B cell (primary cell): Measurements from ENCODE around the gene GSPT2. TPM values are rescaled to one million over a fixed set of nuclear protein-coding genes. Genes with fewer than 3 reads are reported as not detected.
"Not testable (repeated sequence)": the region's sequence is repeated elsewhere in the genome, so short reads cannot be mapped to it uniquely, and the experiment has no call there.

Source experiments
- ATAC-seq: fragments of 200-7000 bp; cut with Tn5 transposase; one replicate; pipeline ENCODE4 v1.10.0; 2021; ENCODE audit warnings: low read depth, mild to moderate bottlenecking, moderate number of reproducible peaks, moderate library complexity
- CTCF ChIA-PET: fragments of 350-600 bp; sonication (Branson Sonifier 250); formaldehyde crosslinking; loops from one replicate; lab custom pipeline; 2021; ENCODE audit warnings: antibody characterized with exemption, inconsistent platforms; lab: Charles Lee
- POLR2A ChIA-PET: fragments of 350-600 bp; sonication (Branson Sonifier 250); formaldehyde crosslinking; loops from one replicate; lab custom pipeline; 2021; ENCODE audit warnings: antibody characterized with exemption; lab: Charles Lee
- DNase-seq: peaks from one replicate; pipeline ENCODE4 v3.0.0; 2013
- H2AFZ ChIP-seq: 2 replicates; pipeline ENCODE4 v1.6.1; 2012; ENCODE audit warnings: mild to moderate bottlenecking, low read depth, low read length; ENCODE audit not compliant: insufficient read depth, poor library complexity, severe bottlenecking
- H3K27ac ChIP-seq, 2 donors: 1 replicate in 1 of 2; 2 replicates in 1 of 2; pipeline ENCODE4 v1.5.1; 2012 to 2013; ENCODE audit warnings: low read length in 2 of 2, mild to moderate bottlenecking in 2 of 2, moderate library complexity in 1 of 2
- H3K27me3 ChIP-seq, 4 experiments: fragments of 200-600 bp in 1 of 4; sonication (generic) in 1 of 4; replicated peaks in 1 of 4; 1 replicate in 2 of 4; 2 replicates in 2 of 4; pipeline versions ENCODE4 v1.6.1 to v1.7.0; 2013 to 2016; ENCODE audit warnings: low read length in 3 of 4, mild to moderate bottlenecking in 2 of 4, mixed read lengths in 1 of 4, moderate library complexity in 1 of 4; ENCODE audit not compliant: insufficient read depth in 4 of 4, control insufficient read depth in 3 of 4; ENCODE audit errors: control extremely low read depth in 1 of 4
- H3K36me3 ChIP-seq, 2 experiments: replicated peaks in 1 of 2; 1 replicate in 1 of 2; 2 replicates in 1 of 2; pipeline versions ENCODE4 v1.6.1 to v1.7.1; 2013; ENCODE audit warnings: low read length in 1 of 2; ENCODE audit not compliant: insufficient read depth in 2 of 2, control insufficient read depth in 1 of 2; ENCODE audit errors: control extremely low read depth in 1 of 2, extremely low read depth in 1 of 2
- H3K4me1 ChIP-seq, 2 donors: fragments of 200-600 bp in 1 of 2; sonication (generic) in 1 of 2; 1 replicate in 1 of 2; 2 replicates in 1 of 2; pipeline versions ENCODE4 v1.5.1 to v1.6.1; 2013 to 2017; ENCODE audit warnings: low read length in 2 of 2; ENCODE audit not compliant: control insufficient read depth in 2 of 2, insufficient read depth in 2 of 2
- H3K4me2 ChIP-seq: replicated peaks from 2 replicates; pipeline ENCODE3; 2012; ENCODE audit warnings: mild to moderate bottlenecking, low read depth, low read length; ENCODE audit not compliant: poor library complexity, severe bottlenecking
- H3K4me3 ChIP-seq, 5 experiments: fragments of 200-600 bp in 1 of 5; sonication (generic) in 1 of 5; 1 replicate in 3 of 5; 2 replicates in 2 of 5; pipeline versions ENCODE4 v1.5.1 to v1.7.0; 2011 to 2016; ENCODE audit warnings: low read length in 4 of 5, mild to moderate bottlenecking in 4 of 5, low read depth in 2 of 5, control low read depth in 1 of 5, moderate library complexity in 1 of 5; ENCODE audit not compliant: insufficient read depth in 1 of 5; ENCODE audit errors: control extremely low read depth in 1 of 5, extremely low read depth in 1 of 5
- H3K79me2 ChIP-seq: fragments of 200-600 bp; sonication (generic); one replicate; pipeline ENCODE4 v1.6.0; 2016; ENCODE audit warnings: low read length; ENCODE audit not compliant: control insufficient read depth, insufficient read depth
- H3K9ac ChIP-seq: fragments of 200-600 bp; sonication (generic); 2 replicates; pipeline ENCODE4 v1.6.1; 2017; ENCODE audit warnings: mild to moderate bottlenecking, low read length, moderate library complexity
- H3K9me3 ChIP-seq, 3 donors: one replicate each; pipeline versions ENCODE4 v1.6.1 to v1.7.1; 2013; ENCODE audit warnings: low read length in 2 of 3; ENCODE audit not compliant: control insufficient read depth in 2 of 3, insufficient read depth in 1 of 3; ENCODE audit errors: control extremely low read depth in 1 of 3
- H4K20me1 ChIP-seq: 2 replicates; pipeline ENCODE4 v1.6.0; 2012; ENCODE audit warnings: mild to moderate bottlenecking, low read length; ENCODE audit not compliant: insufficient read depth, control insufficient read depth, poor library complexity, severe bottlenecking
- H3K27ac Mint-ChIP-seq: one replicate; pipeline ENCODE4 v1.8.0; 2021; ENCODE audit warnings: mixed read lengths
- H3K27me3 Mint-ChIP-seq: one replicate; pipeline ENCODE4 v1.8.0; 2021; ENCODE audit warnings: mixed read lengths
- H3K4me1 Mint-ChIP-seq: one replicate; pipeline ENCODE4 v1.8.0; 2021; ENCODE audit warnings: mixed read lengths
- H3K4me3 Mint-ChIP-seq: one replicate; pipeline ENCODE4 v1.8.0; 2021; ENCODE audit warnings: mixed read lengths
- H3K9me3 Mint-ChIP-seq: one replicate; pipeline ENCODE4 v1.8.0; 2022; ENCODE audit warnings: mixed read lengths; ENCODE audit not compliant: insufficient read depth
- EZH2 ChIP-seq: IDR thresholded peaks from 2 replicates; pipeline ENCODE4 v1.6.1; 2012; ENCODE audit warnings: borderline replicate concordance, low read depth, mild to moderate bottlenecking, moderate library complexity, low read length; ENCODE audit not compliant: insufficient read depth, poor library complexity, severe bottlenecking
- WGBS: methylation state at CpG from one replicate; pipeline ENCODE4 v1.1.5; 2013; ENCODE audit warnings: missing lambda C conversion rate; ENCODE audit not compliant: insufficient coverage; 5-methylcytosine and 5-hydroxymethylcytosine counted together
- intact Hi-C: fragments of 100-400 bp; cut with micrococcal nuclease; formaldehyde crosslinking; loops from one replicate; pipeline ENCODE4 v1.10.0; 2022
- polyA plus RNA-seq: library from polyadenylated mRNA; depleted of rRNA; stranded (reverse); fragments of >200 nt; gene quantifications from 2 replicates; pipeline ENCODE4 v1.2.3, GENCODE V29; 2012
- total RNA-seq, 2 donors: library from RNA; stranded (reverse); fragments of 120-200 nt in 1 of 2; gene quantifications; 1 replicate in 1 of 2; 2 replicates in 1 of 2; pipeline versions ENCODE4 v1.2.3 to v1.2.4, GENCODE V29; 2013 to 2022
- TF ChIP-seq, protein P1 (sequence below): fragments of 200-600 bp; IDR thresholded peaks from one replicate; pipeline ENCODE4 v1.8.0; 2022; ENCODE audit warnings: antibody characterized with exemption, mild to moderate bottlenecking

Gene GSPT2
- total and polyA plus RNA-seq, 2 donors (not counting 1 experiment from before 2014, with no cell fraction given), result 3.0 to 14.5 TPM

DNA sequence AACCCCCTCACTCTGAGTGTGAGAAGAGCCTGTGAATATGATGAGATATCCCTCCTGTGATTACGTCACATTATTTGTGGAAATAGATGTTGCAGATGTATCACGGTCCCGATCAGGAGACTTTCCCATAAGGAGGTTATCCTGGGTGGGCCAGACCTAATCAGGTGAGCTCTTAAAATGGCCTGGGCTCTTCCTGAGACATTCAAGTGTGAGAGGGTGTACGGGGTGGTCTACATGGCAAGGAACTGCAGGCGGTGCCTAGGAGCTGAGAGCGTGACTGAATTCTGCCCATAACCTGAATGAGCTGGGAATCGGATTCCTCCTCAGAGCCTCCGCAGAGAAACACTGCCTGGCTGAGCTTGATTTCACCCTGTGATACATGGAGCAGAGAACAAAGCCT lies 45.8 kb upstream of the GSPT2 start:
- no peaks in the 10 kb centered on the region for H3K79me2 ChIP-seq
- no peak overlapping the region for H3K9ac ChIP-seq
- Mint-ChIP-seq H3K27me3 (peaks cover 15% of the 10 kb centered on the region), H3K4me1 (no peaks in the 10 kb centered on the region), H3K27ac (no peak overlapping the region), H3K9me3 (no peaks in the 10 kb centered on the region), H3K4me3 (no peak overlapping the region)
- DNase-seq (no peak), ATAC-seq (no peak)
- intact Hi-C loops, result no loop called here
- WGBS, result 99% methylated on average over 8 of the region's 8 CpGs
- ChIA-PET POLR2A (no interaction called here), CTCF (no interaction called here)
- no peaks in the 10 kb centered on the region for H3K36me3 ChIP-seq
- no peak overlapping the region for H3K27ac ChIP-seq
- no peaks in the 10 kb centered on the region for H3K9me3 ChIP-seq
- TF ChIP-seq EZH2, result no peak
- TF ChIP-seq, protein P1, sequence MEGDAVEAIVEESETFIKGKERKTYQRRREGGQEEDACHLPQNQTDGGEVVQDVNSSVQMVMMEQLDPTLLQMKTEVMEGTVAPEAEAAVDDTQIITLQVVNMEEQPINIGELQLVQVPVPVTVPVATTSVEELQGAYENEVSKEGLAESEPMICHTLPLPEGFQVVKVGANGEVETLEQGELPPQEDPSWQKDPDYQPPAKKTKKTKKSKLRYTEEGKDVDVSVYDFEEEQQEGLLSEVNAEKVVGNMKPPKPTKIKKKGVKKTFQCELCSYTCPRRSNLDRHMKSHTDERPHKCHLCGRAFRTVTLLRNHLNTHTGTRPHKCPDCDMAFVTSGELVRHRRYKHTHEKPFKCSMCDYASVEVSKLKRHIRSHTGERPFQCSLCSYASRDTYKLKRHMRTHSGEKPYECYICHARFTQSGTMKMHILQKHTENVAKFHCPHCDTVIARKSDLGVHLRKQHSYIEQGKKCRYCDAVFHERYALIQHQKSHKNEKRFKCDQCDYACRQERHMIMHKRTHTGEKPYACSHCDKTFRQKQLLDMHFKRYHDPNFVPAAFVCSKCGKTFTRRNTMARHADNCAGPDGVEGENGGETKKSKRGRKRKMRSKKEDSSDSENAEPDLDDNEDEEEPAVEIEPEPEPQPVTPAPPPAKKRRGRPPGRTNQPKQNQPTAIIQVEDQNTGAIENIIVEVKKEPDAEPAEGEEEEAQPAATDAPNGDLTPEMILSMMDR, result no peak
- no peak overlapping the region for H3K4me3 ChIP-seq
- no peaks in the 10 kb centered on the region for H4K20me1 ChIP-seq
- H3K4me2 ChIP-seq, result no peak overlapping the region
- H3K4me1 ChIP-seq, result no peaks in the 10 kb centered on the region
- H3K27me3 ChIP-seq, result no peaks in the 10 kb centered on the region
- no peak overlapping the region for H2AFZ ChIP-seq

DNA sequence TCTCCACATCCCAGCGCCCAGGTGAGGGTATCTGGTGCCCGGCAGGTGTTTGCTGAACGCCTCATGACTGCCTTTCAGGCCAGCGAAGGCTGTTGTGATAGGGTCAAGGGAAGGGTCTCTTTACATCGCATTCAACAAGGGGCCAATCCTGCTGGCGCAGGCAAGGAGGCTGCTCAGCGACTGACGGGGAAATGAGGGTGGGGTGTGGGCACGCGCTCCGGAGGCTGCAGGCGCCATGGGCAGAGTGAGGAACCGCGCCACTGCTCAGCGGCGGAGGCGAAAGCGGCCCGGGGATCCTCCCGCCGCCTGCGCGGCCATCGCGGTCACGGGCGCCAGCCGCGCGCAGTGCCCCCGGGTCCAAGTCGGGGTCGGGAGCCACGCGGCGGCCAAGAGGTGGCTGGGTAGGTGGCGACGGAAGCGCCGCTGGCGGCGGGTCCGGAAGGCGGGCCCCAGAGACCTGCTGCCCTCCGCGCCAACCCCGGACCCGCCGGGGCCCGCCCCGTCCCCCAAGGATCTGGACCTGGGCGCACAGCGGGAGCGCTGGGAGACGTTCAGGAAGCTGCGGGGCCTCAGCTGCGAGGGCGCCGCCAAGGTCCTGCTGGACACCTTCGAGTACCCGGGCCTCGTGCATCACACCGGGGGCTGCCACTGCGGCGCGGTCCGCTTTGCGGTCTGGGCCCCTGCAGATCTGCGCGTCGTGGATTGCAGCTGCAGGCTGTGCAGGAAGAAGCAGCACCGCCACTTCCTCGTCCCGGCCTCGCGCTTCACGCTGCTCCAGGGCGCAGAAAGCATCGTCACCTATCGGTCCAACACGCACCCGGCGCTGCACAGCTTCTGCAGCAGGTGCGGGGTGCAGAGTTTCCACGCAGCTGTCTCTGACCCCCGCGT lies 32.7 kb upstream of the GSPT2 start, which contains the start of gene CENPVL1:
TSS of gene CENPVL1 (plus strand) at position 236 of the 888 bp plus-strand sequence. CDS start at position 236, 0 bp downstream.
- H3K9ac ChIP-seq, H3K27me3 Mint-ChIP-seq, H3K4me1 ChIP-seq, DNase-seq, POLR2A ChIA-PET, H3K27ac ChIP-seq, intact Hi-C loops, H3K79me2 ChIP-seq, H3K27me3 ChIP-seq, H4K20me1 ChIP-seq, H3K4me3 Mint-ChIP-seq, ATAC-seq, H3K36me3 ChIP-seq, H3K9me3 Mint-ChIP-seq, H3K4me2 ChIP-seq, H3K27ac Mint-ChIP-seq, H3K4me1 Mint-ChIP-seq, H2AFZ ChIP-seq, H3K9me3 ChIP-seq, H3K4me3 ChIP-seq, CTCF ChIA-PET: not testable (repeated sequence)
- no CpG with 5 or more reads among the region's 87 CpGs for WGBS

DNA sequence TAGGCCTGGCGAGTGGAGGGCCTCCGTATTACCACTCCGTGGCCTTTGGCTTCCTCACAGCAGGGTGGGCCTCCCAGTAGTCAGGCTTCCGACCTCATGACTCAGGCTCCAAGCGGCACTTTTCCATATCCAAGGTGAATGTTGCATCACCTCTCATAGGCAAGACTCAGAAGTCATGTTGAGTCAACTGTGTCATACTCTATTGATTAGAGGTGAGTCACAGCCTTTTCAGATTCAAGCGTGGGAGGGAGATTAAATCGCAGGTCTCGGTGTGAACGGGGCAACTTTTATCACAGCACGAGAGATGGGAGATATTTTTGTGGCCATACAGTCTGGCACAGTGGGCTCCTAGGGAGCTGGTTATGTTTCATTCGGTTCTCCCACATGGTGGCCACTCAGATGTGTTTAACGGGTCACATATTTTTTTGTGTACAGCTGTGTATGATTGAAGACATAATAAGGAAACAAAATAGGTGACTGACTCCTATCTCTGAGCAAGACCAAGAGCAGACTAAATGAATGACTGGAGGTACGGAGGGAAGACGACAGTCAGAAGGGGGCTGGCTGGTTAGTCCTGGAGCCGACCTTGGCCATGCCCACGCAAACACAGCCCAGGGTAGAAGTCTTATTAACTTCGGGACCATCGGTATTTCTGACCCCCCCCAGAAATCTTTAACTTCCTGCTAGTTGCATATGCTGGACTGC lies 30.1 kb upstream of the GSPT2 start:
- H3K4me2 ChIP-seq, H3K9me3 Mint-ChIP-seq, H2AFZ ChIP-seq, H3K27me3 Mint-ChIP-seq, H3K36me3 ChIP-seq, H3K79me2 ChIP-seq, H3K4me1 Mint-ChIP-seq, H3K27ac ChIP-seq, CTCF ChIA-PET, H3K4me3 Mint-ChIP-seq, H4K20me1 ChIP-seq, POLR2A ChIA-PET, H3K9me3 ChIP-seq, intact Hi-C loops, H3K27me3 ChIP-seq, H3K27ac Mint-ChIP-seq, ATAC-seq, DNase-seq, H3K4me3 ChIP-seq, H3K9ac ChIP-seq, H3K4me1 ChIP-seq: not testable (repeated sequence)
- no CpG with 5 or more reads among the region's 18 CpGs for WGBS
